Gastroesophageal sphincter (tissue), 4 donors: Measurements from ENCODE around the gene MMP14. TPM values are rescaled to one million over a fixed set of nuclear protein-coding genes. Genes with fewer than 3 reads are reported as not detected.

Source experiments
- ATAC-seq: fragments of 150-250 bp; one replicate; pipeline ENCODE4 v1.9.1; 2016; ENCODE audit warnings: mild to moderate bottlenecking, moderate library complexity
- H3K27ac ChIP-seq, 4 donors: fragments of 200-600 bp; sonication (generic) in 3 of 4; 1 replicate in 3 of 4; 2 replicates in 1 of 4; pipeline ENCODE4 v1.5.1; 2016 to 2019
- H3K27me3 ChIP-seq: fragments of 200-600 bp; sonication (generic); one replicate; pipeline ENCODE4 v1.5.1; 2019
- H3K36me3 ChIP-seq, 2 donors: fragments of 200-600 bp; sonication (generic); one replicate each; pipeline ENCODE4 v1.5.1; 2019; ENCODE audit warnings: control low read depth in 1 of 2
- H3K4me1 ChIP-seq, 3 donors: fragments of 200-600 bp; sonication (generic); 1 replicate in 2 of 3; 2 replicates in 1 of 3; pipeline ENCODE4 v1.5.1; 2016 to 2019; ENCODE audit warnings: control low read depth in 2 of 3
- H3K4me3 ChIP-seq, 2 donors: fragments of 200-600 bp; sonication (generic); one replicate each; pipeline ENCODE4 v1.5.1; 2019; ENCODE audit warnings: mild to moderate bottlenecking in 1 of 2, moderate library complexity in 1 of 2
- H3K9me3 ChIP-seq, 3 donors: fragments of 200-600 bp; sonication (generic); one replicate each; pipeline ENCODE4 v1.5.1; 2017 to 2019; ENCODE audit warnings: control low read depth in 2 of 3
- EP300 ChIP-seq: sonication (generic); formaldehyde crosslinking; IDR thresholded peaks from one replicate; pipeline ENCODE4 v1.6.1; 2017; ENCODE audit warnings: antibody characterized with exemption, mild to moderate bottlenecking
- POLR2A ChIP-seq, 2 donors: fragments of 450-650 bp; IDR thresholded peaks; one replicate each; pipeline ENCODE4 v1.6.1; 2017; ENCODE audit warnings: antibody characterized with exemption in 2 of 2, mild to moderate bottlenecking in 2 of 2, moderate library complexity in 1 of 2
- POLR2AphosphoS5 ChIP-seq: sonication (generic); formaldehyde crosslinking; IDR thresholded peaks from one replicate; pipeline ENCODE4 v1.6.1; 2017; ENCODE audit warnings: antibody characterized with exemption
- WGBS, 2 donors: methylation state at CpG; one replicate each; pipeline ENCODE4 v1.1.5; 2018; ENCODE audit warnings: low coverage in 1 of 2; 5-methylcytosine and 5-hydroxymethylcytosine counted together
- total RNA-seq, 4 donors: library from RNA; depleted of rRNA; stranded (reverse); fragments of >200 nt; gene quantifications; one replicate each; pipeline ENCODE4 v1.1.0, GENCODE V29; 2016
- TF ChIP-seq, protein P1 (sequence below), 4 experiments: fragments of 200-600 bp in 2 of 4; fragments of 450-650 bp in 2 of 4; sonication (generic) in 1 of 4; IDR thresholded peaks; one replicate each; pipeline ENCODE4 v1.5.1; 2017 to 2019; ENCODE audit warnings: antibody characterized with exemption in 4 of 4, mild to moderate bottlenecking in 2 of 4, moderate library complexity in 2 of 4

The MMP14 gene
- total RNA-seq, 4 donors from 2014 or later, result 114 to 127 (median 123) TPM

DNA sequence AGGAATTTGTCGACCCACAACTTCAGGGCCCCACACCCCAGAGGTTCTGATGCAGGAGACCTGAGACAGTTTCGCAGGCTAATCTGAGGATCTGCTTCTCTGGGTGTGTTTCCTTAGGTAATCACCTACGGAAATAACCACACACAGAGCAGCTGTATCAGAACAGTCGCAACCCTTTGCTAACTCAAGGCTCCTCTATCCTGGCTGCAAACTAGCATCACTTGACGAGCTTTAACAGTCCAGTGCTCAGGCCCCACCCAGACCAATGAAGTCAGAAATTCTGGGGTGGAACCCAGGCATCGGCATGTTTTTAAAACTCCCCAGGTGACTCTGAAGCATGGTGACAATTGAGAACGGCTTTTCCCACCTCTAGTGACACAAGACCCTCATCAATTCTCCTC lies 41.8 kb upstream of the MMP14 start:
- 63 to 100% methylated on average over 1 to 5 of the region's 7 CpGs for WGBS, 2 donors
- Histone ChIP-seq H3K36me3 (no peaks in the 10 kb centered on the region), H3K27ac (no peak overlapping the region), H3K4me3 (no peak overlapping the region), H3K27me3 (peaks cover 10% of the 10 kb centered on the region), H3K4me1 (no peaks in the 10 kb centered on the region), H3K9me3 (no peaks in the 10 kb centered on the region)
- TF ChIP-seq POLR2AphosphoS5 (no peak), EP300 (no peak), POLR2A (IDR thresholded peaks at IDR 0.05) (no peak)
- TF ChIP-seq, protein P1, sequence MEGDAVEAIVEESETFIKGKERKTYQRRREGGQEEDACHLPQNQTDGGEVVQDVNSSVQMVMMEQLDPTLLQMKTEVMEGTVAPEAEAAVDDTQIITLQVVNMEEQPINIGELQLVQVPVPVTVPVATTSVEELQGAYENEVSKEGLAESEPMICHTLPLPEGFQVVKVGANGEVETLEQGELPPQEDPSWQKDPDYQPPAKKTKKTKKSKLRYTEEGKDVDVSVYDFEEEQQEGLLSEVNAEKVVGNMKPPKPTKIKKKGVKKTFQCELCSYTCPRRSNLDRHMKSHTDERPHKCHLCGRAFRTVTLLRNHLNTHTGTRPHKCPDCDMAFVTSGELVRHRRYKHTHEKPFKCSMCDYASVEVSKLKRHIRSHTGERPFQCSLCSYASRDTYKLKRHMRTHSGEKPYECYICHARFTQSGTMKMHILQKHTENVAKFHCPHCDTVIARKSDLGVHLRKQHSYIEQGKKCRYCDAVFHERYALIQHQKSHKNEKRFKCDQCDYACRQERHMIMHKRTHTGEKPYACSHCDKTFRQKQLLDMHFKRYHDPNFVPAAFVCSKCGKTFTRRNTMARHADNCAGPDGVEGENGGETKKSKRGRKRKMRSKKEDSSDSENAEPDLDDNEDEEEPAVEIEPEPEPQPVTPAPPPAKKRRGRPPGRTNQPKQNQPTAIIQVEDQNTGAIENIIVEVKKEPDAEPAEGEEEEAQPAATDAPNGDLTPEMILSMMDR (IDR thresholded peaks at IDR 0.05), result no peak
- no peak for ATAC-seq

DNA sequence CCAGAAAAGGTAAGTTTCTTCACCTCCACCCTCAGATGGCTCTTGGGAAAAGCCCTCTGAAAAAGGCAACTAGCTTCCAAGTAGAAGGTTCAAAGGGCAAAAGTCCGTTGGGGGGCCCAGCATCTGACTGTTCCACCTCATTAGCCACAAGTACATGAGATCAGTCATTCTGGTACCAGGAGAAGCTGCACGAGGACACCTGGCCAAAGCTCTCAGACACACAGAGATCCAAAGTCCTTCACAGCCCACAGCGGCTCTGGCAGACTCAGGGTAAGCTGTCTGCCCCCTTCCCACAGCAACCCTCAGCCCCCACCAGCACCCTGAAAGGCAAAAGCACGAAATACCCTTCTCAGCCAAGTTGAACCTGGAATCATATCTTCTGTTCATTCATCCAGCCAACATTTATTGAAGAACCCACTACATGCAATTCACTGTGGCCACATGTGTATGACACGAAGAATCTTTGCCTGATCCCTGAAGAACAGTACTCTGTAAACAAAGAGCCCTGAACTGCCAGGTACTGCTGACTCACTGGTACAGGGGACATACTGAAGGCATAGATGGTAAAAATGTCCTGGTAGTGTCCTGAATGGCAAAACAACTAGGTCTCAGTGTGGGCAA lies 40.2 kb upstream of the MMP14 start:
- 80 to 94% methylated on average over 2 of the region's 5 CpGs for WGBS, 2 donors
- Histone ChIP-seq H3K27me3 (peaks cover 17% of the 10 kb centered on the region), H3K36me3 (no peaks in the 10 kb centered on the region), H3K4me1 (no peaks in the 10 kb centered on the region), H3K27ac (no peak overlapping the region), H3K9me3 (no peaks in the 10 kb centered on the region), H3K4me3 (no peak overlapping the region)
- no peak for ATAC-seq
- TF ChIP-seq EP300, result no peak
- TF ChIP-seq, protein P1 (IDR thresholded peaks at IDR 0.05), result no peak
- no peak for TF ChIP-seq POLR2AphosphoS5
- TF ChIP-seq POLR2A (IDR thresholded peaks at IDR 0.05), result no peak

DNA sequence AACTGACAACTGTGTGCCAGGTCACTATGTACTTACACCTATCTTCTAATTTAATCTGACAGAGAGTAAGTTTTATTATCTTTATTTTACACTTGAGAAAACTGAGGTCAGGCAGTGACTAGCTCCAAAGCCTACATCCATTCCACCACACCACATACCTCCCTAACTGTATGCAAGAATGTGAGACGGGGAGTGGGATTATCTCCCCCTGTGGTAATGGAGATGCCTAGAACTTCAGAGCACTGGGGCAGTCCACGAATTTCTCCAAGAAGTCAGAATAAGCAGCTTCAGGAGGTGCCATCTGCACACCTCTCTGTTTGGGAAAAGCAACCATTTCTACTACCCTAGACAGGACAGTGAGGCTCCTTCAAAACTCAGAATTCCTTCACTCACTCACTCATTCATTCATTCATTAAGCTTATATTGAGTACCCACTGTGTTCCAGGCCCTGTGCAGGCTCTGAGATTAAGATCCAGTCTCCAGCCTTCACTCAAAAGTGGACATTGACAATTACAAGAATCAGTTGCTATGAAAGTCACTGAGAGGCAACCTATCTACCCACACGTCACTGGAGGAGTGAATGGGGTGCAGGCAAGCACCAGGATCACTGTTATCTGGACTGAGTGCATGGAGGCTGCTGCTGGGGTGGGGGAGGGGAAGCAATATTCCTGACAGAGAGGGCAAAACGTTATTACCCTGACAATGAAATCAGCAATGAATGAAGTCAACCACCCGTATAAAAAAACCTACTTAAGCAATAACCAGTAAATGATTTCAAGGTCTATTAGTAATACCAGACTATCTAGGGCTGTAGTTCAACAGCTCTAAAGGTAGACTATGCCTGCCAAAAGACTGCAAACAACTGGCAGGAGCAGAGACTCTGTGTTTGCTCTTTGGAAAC lies 39.1 kb upstream of the MMP14 start:
- no peak overlapping the region for H3K27ac ChIP-seq
- WGBS, 2 donors, result 30 to 33% methylated on average over 4 to 5 of the region's 5 CpGs
- ATAC-seq, result no peak

DNA sequence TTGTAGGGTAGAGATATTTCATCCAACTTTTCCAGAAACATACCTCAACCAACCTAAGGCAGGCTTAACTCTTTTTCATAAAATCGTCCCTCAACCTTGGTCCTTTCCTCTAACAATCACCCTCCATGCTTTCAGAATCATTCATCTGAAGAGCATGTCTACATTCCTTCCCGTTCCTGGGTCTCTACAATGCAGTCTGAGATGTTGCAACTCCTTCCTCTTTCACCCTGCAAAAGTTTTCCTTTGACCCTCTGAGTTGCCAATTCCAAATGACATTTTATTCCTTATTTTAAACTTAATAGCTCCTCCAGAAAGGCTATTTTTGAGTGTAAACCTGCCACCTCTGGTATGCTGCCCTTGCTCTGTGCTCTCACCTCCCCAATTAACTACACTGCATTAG lies 37.9 kb upstream of the MMP14 start:
- H3K4me1 ChIP-seq, result no peaks in the 10 kb centered on the region
- H3K9me3 ChIP-seq, result no peaks in the 10 kb centered on the region
- no peak overlapping the region for H3K4me3 ChIP-seq
- ATAC-seq, result no peak
- H3K27ac ChIP-seq, result no peak overlapping the region
- no peaks in the 10 kb centered on the region for H3K36me3 ChIP-seq
- WGBS, 2 donors, result 44% methylated on average over 2 of the region's 2 CpGs; no CpG with 5 or more reads in 1 of the 2 donors
- H3K27me3 ChIP-seq, result peaks cover 17% of the 10 kb centered on the region
- TF ChIP-seq POLR2A (IDR thresholded peaks at IDR 0.05), result no peak
- TF ChIP-seq POLR2AphosphoS5, result no peak
- TF ChIP-seq, protein P1 (IDR thresholded peaks at IDR 0.05), result no peak
- TF ChIP-seq EP300, result no peak

More for the DNA sequence above, 39.1 kb upstream of the MMP14 start:
- no peak overlapping the region for H3K4me3 ChIP-seq
- H3K36me3 ChIP-seq, result no peaks in the 10 kb centered on the region
- no peaks in the 10 kb centered on the region for H3K4me1 ChIP-seq
- H3K27me3 ChIP-seq, result peaks cover 17% of the 10 kb centered on the region
- H3K9me3 ChIP-seq, result no peaks in the 10 kb centered on the region
- TF ChIP-seq POLR2AphosphoS5 (no peak), EP300 (no peak), POLR2A (IDR thresholded peaks at IDR 0.05) (no peak)
- TF ChIP-seq, protein P1 (IDR thresholded peaks at IDR 0.05), result no peak
